Right atrium auricular region (tissue), 2 donors: ENCODE results near the gene RINL. TPM values are rescaled to one million over a fixed set of nuclear protein-coding genes. Genes with fewer than 3 reads are reported as not detected.

Experiments
- DNase-seq: peaks from one replicate; pipeline ENCODE4 v3.0.0-alpha.2; 2019; ENCODE audit warnings: low spot score
- H3K27ac ChIP-seq, 2 donors: fragments of 200-600 bp; sonication (generic); 1 replicate in 1 of 2; 2 replicates in 1 of 2; pipeline ENCODE4 v1.5.1; 2016 to 2019
- H3K27me3 ChIP-seq, 2 donors: fragments of 200-600 bp; sonication (generic); one replicate each; pipeline versions ENCODE4 v1.5.1 to v1.6.0; 2017 to 2019
- H3K36me3 ChIP-seq: fragments of 200-600 bp; sonication (generic); one replicate; pipeline ENCODE4 v1.5.1; 2016
- H3K4me1 ChIP-seq, 2 donors: fragments of 200-600 bp; sonication (generic); one replicate each; pipeline versions ENCODE4 v1.5.1 to v1.6.0; 2017 to 2019
- H3K4me3 ChIP-seq, 2 donors: fragments of 200-600 bp; sonication (generic); 1 replicate in 1 of 2; 2 replicates in 1 of 2; pipeline ENCODE4 v1.5.1; 2017 to 2019; ENCODE audit warnings: mild to moderate bottlenecking in 1 of 2, moderate library complexity in 1 of 2
- H3K9me3 ChIP-seq, 2 donors: fragments of 200-600 bp; sonication (generic); one replicate each; pipeline ENCODE4 v1.5.1; 2019
- total RNA-seq, 2 donors: library from RNA; depleted of rRNA; stranded (reverse); fragments of >200 nt; gene quantifications; one replicate each; pipeline ENCODE4 v1.1.0, GENCODE V29; 2016
- TF ChIP-seq, protein P1 (sequence below), 2 donors: fragments of 200-600 bp; sonication (generic); IDR thresholded peaks; one replicate each; pipeline ENCODE4 v1.5.1; 2019; ENCODE audit warnings: antibody characterized with exemption in 2 of 2

The RINL gene, protein sequence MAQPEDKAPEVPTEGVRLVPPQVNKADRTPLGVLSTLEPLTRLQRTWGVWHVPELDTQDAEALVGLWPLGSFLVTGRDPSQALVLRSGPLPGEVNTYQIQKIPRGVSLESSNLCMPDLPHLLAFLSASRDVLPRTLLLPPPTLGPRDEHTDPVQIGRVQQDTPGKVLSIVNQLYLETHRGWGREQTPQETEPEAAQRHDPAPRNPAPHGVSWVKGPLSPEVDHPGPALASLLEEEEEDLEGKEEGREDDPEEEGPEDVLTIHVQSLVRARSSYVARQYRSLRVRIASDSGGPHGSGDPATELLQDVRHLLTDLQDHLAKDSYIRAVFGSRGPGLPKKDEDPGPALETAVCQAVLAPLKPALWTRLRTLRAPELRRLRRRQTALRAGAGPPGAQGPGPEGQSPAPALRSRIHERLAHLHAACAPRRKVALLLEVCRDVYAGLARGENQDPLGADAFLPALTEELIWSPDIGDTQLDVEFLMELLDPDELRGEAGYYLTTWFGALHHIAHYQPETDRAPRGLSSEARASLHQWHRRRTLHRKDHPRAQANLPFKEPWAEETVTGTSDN
- 1 to 10 TPM; 3.3 to 5.5 TPM for total RNA-seq

DNA sequence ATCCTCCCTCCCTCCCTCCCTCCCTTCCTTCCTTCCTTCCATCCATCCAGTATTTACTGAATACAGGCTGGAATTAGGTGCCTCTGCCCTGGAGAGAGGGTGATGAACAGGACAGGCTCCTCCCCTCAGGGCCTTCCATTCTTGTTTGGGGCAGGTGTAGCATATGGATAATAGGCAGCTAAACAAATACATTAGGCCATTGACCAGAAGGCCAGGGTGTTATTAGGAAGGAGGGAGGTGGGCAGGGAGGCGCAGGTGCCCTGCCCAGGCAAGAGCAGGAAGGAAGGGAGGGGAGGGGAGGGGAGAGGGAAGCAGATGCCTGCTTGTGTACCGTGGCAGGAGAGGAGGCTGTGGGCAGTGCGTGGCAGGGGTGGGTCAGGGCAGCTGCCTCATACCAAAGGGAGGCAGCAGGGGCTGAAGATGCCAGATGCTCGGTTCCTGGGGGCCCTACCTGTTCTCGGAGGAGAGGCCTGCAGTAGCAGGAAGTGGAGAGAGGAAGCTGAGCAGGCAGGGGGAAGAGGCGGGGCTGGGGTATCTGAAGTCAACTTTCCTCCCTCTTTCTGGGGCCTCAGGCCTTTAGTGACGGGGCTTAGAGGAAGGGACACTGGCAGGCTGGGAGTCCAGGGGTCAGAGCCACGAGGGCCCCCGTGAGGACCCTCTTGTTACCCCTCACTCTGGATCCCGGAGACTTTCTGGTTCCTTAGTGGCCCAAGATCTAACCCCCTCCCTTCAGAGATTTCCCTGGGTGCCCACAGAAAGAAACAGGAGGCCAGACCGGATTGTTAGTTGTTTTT is at the start of gene RINL:
RINL (minus strand) TSS at position 495 of the 794 bp plus-strand sequence. CDS start 1,533 bp downstream, outside the sequence.
- DNase-seq = no peak
- Histone ChIP-seq H3K27ac (peak within 1 kb of the TSS in 1 of 2 donors; percentile 3), H3K9me3 (no peaks in the 10 kb centered on the region), H3K36me3 (peaks cover 27% of the 10 kb centered on the region), H3K27me3 (no peaks in the 10 kb centered on the region), H3K4me1 (peaks cover 0 to 20% of the 10 kb centered on the region in 2 donors), H3K4me3 (no peak within 1 kb of the TSS)
- TF ChIP-seq, protein P1, sequence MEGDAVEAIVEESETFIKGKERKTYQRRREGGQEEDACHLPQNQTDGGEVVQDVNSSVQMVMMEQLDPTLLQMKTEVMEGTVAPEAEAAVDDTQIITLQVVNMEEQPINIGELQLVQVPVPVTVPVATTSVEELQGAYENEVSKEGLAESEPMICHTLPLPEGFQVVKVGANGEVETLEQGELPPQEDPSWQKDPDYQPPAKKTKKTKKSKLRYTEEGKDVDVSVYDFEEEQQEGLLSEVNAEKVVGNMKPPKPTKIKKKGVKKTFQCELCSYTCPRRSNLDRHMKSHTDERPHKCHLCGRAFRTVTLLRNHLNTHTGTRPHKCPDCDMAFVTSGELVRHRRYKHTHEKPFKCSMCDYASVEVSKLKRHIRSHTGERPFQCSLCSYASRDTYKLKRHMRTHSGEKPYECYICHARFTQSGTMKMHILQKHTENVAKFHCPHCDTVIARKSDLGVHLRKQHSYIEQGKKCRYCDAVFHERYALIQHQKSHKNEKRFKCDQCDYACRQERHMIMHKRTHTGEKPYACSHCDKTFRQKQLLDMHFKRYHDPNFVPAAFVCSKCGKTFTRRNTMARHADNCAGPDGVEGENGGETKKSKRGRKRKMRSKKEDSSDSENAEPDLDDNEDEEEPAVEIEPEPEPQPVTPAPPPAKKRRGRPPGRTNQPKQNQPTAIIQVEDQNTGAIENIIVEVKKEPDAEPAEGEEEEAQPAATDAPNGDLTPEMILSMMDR (IDR thresholded peaks at IDR 0.05) = no peak

DNA sequence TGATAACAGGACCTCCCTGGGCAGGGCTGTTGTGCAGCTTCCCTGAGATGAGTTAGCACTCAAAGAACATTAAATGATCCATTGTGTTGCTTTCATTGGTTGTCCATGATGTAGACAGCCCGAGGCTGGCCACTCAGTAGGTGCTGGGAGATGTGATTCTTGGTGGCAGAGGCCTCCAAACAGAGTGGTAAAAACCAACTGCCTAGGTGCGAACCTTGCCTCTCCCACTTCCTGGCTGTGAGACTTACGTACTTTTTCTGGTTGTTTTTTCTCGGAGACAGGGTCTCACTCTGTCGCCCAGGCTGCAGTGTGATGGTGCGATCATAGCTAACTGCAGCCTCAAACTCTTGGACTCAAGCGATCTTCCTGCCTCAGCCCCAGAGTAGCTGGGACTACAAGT is 46.3 kb upstream of the RINL start:
- H3K9me3 ChIP-seq = no peaks in the 10 kb centered on the region
- H3K27ac ChIP-seq = no peak overlapping the region
- H3K36me3 ChIP-seq = peaks cover 9% of the 10 kb centered on the region
- peaks cover 0 to under 1% of the 10 kb centered on the region in 2 donors for H3K4me1 ChIP-seq
- TF ChIP-seq, protein P1 (IDR thresholded peaks at IDR 0.05) = no peak
- no peak for DNase-seq
- no peaks in the 10 kb centered on the region for H3K27me3 ChIP-seq
- H3K4me3 ChIP-seq = no peak overlapping the region

DNA sequence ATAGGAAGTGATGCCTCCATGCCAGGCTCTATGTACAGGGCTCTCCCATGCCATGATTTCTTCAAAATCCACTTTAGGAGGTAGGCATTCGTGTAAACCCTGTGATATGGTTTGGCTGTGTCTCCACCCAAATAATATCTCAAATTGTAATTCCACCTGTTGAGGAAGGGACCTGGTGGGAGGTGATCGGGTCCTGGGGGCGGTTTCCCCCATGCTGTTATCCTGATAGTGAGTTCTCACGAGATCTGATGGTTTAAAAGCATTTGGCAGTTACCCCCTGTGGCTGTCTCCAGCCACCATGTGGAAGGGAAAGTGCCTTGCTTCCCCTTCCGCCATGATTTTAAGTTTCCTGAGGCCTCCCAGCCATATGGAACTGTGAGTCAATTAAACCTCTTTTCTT is 44.4 kb upstream of the RINL start:
- H3K27me3 ChIP-seq = no peaks in the 10 kb centered on the region

DNA sequence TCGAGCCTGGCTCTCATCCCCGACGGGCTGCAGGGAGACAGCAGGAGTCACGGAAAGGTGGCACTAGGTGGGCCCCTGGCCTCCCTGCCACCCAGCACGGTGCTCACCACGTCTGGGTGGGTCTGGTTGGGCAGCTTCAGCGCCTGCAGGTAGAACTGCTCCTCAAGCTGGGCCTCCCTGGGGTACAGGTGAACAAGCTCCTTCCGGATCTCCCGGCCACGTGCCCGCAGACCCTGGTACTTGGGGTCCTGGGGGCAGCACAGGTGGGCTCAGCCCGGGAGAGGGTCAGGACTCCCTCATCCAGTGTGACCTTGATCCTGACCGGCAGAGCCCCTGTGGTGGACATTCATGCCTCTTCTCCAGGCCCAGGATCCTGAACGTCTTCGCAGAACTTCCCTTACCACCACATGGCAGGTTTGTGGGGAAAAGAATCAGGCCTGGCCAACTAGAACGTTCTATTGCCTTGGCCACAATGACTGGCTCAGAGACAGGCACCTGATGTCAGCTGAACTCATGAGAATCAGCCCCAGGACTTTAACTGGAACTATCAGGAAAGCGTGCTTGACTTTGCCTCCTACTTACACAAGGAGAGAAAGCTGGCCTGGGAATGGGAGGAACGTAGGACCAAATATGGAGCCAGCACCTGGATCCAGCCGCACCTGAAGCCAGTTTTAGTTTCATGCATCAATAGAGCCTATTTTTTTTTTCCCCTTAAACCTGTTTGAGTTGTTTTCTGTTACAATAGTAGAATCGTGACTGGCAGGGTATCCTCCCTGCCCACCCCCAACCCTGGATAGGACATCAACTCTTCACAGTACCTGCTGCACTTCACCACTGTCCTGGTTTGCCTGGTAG is 43.6 kb upstream of the RINL start:
- Histone ChIP-seq H3K36me3 (peaks cover 9% of the 10 kb centered on the region), H3K27ac (no peak overlapping the region), H3K27me3 (no peaks in the 10 kb centered on the region), H3K4me1 (no peaks in the 10 kb centered on the region), H3K9me3 (no peaks in the 10 kb centered on the region), H3K4me3 (no peak overlapping the region)
- TF ChIP-seq, protein P1 (IDR thresholded peaks at IDR 0.05) = no peak
- no peak for DNase-seq

More for the DNA sequence above, 44.4 kb upstream of the RINL start:
- H3K4me1 ChIP-seq = no peaks in the 10 kb centered on the region
- TF ChIP-seq, protein P1 (IDR thresholded peaks at IDR 0.05) = no peak
- DNase-seq = no peak
- H3K36me3 ChIP-seq = peaks cover 9% of the 10 kb centered on the region
- H3K4me3 ChIP-seq = no peak overlapping the region
- no peak overlapping the region for H3K27ac ChIP-seq
- H3K9me3 ChIP-seq = no peaks in the 10 kb centered on the region
